Panc1 (cell line): Measurements from ENCODE around the gene CIROP.
A peak's percentile ranks its signal among the peaks of the same experiment; 100 is the strongest.

Experiments used
- POLR2AphosphoS5 ChIP-seq: IDR thresholded peaks from 2 replicates; pipeline ENCODE4 v1.6.1; 2012; ENCODE audit warnings: mild to moderate bottlenecking, low read depth, low read length, moderate library complexity
- SIN3A ChIP-seq: IDR thresholded peaks from 2 replicates; pipeline ENCODE4 v1.6.1; 2012; ENCODE audit warnings: low read depth, mild to moderate bottlenecking, low read length, moderate library complexity, borderline replicate concordance; ENCODE audit not compliant: insufficient read depth
- TCF7L2 ChIP-seq: IDR thresholded peaks from 2 replicates; pipeline ENCODE4 v1.6.1; 2011; ENCODE audit warnings: mild to moderate bottlenecking, low read depth, low read length, inconsistent platforms
- TF ChIP-seq, protein P1 (sequence below): fragments of 450-650 bp; IDR thresholded peaks from 2 replicates; pipeline ENCODE4 v1.5.1; 2017; ENCODE audit warnings: mild to moderate bottlenecking

DNA sequence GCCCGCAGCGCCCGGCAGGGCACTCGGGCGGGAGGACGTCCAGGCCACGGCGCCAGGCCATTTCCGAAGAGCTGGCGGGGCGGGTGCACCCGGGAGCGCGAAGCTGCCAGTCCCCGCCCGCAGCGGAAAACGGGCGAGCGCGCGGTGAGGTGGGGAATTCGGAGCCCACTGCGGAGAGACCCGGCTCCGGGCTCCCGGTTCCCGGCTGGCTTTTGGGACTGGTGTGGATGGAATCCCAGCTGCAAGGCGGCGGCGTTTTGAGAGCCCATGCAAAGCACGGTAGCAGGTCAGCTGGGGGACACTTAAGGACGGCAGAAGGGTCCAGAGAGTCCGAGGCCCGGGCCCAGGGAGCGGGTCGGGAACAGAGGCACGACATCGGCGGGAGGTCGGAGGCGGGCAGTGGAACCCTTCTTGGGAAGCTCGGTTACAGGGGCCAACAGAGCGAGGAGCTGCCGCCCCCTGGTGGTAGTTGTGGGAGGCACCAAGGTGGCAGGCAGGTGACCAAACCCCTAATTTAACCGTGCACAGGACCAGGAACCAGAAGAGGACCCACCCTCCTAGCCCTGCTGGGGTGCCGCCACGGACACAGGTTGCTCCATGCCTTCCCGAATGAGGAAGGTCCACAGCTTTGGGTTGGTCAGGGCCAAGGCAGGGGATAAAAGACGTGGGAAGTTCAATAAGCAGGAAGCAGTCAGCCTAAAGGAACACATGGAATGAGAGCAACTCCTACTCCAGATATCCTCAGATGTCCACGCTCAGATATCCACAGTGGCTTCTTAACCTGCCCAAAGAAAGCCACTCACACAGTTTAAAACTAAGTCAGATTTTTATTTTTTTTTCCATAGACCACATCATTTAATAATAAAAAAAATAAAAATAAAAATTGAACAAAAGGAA is 46.8 kb downstream of the CIROP start:
- TF ChIP-seq, protein P1, sequence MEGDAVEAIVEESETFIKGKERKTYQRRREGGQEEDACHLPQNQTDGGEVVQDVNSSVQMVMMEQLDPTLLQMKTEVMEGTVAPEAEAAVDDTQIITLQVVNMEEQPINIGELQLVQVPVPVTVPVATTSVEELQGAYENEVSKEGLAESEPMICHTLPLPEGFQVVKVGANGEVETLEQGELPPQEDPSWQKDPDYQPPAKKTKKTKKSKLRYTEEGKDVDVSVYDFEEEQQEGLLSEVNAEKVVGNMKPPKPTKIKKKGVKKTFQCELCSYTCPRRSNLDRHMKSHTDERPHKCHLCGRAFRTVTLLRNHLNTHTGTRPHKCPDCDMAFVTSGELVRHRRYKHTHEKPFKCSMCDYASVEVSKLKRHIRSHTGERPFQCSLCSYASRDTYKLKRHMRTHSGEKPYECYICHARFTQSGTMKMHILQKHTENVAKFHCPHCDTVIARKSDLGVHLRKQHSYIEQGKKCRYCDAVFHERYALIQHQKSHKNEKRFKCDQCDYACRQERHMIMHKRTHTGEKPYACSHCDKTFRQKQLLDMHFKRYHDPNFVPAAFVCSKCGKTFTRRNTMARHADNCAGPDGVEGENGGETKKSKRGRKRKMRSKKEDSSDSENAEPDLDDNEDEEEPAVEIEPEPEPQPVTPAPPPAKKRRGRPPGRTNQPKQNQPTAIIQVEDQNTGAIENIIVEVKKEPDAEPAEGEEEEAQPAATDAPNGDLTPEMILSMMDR = peak; percentile 93
- no peak for TF ChIP-seq TCF7L2
- TF ChIP-seq POLR2AphosphoS5 = peak; percentile 46; the same call in 1 of the 2 replicates
- 0 out of 2 replicates have a peak, but pooled peaks have one; percentile 40 for TF ChIP-seq SIN3A
